Measurements from ENCODE around the gene PTPRM.

PTPRM gene

GRCh38 chr18:7870855-7871254 is 303.7 kb downstream of the PTPRM start:
- DNase-seq (ENCODE audit: low read depth in 2 of 2) = peak; percentile 56
- no peak overlapping the region for H3K4me3 ChIP-seq (replicated peaks in 1 of 2; ENCODE audit: low read depth in 2 of 2, low read length in 2 of 2)
- no peak for TF ChIP-seq CTCF (IDR thresholded peaks at IDR 0.05; ENCODE audit: low read depth, low read length)

- TF ChIP-seq CTCF (IDR thresholded peaks at IDR 0.05; ENCODE audit: low read depth, low read length) = no peak
- DNase-seq (ENCODE audit: low read depth in 2 of 2) = peak; percentile 61 to 64
- H3K4me3 ChIP-seq (replicated peaks in 1 of 2; ENCODE audit: low read depth in 2 of 2, low read length in 2 of 2) = no peak overlapping the region
Observed at GRCh38 chr18:7871560-7872456, 304.7 kb downstream of the PTPRM start.

- H3K4me3 ChIP-seq (replicated peaks in 1 of 2; ENCODE audit: low read depth in 2 of 2, low read length in 2 of 2) = no peak overlapping the region
- DNase-seq (ENCODE audit: low read depth in 2 of 2) = peak; percentile 46 to 58
- TF ChIP-seq CTCF (IDR thresholded peaks at IDR 0.05; ENCODE audit: low read depth, low read length) = peak; percentile 12
Observed at GRCh38 chr18:7872569-7872968, 305.5 kb downstream of the PTPRM start.

GRCh38 chr18:7873316-7873715 is 306.2 kb downstream of the PTPRM start:
- no peak for TF ChIP-seq CTCF (IDR thresholded peaks at IDR 0.05; ENCODE audit: low read depth, low read length)
- no peak overlapping the region for H3K4me3 ChIP-seq (replicated peaks in 1 of 2; ENCODE audit: low read depth in 2 of 2, low read length in 2 of 2)
- DNase-seq (ENCODE audit: low read depth in 2 of 2) = no peak

- no peak overlapping the region for H3K4me3 ChIP-seq (replicated peaks in 1 of 2; ENCODE audit: low read depth in 2 of 2, low read length in 2 of 2)
- DNase-seq (ENCODE audit: low read depth in 2 of 2) = no peak
- no peak for TF ChIP-seq CTCF (IDR thresholded peaks at IDR 0.05; ENCODE audit: low read depth, low read length)
Observed at GRCh38 chr18:7876354-7877104, 309.4 kb downstream of the PTPRM start.

- no peak for DNase-seq (ENCODE audit: low read depth in 2 of 2)
- no peak for TF ChIP-seq CTCF (IDR thresholded peaks at IDR 0.05; ENCODE audit: low read depth, low read length)
Observed at GRCh38 chr18:7877609-7878008, 310.5 kb downstream of the PTPRM start.

More at GRCh38 chr18:7877609-7878008, 310.5 kb downstream of the PTPRM start:
- no peak overlapping the region for H3K4me3 ChIP-seq (replicated peaks in 1 of 2; ENCODE audit: low read depth in 2 of 2, low read length in 2 of 2)
